Kidney (tissue), 14 donors: ENCODE results near the gene FMNL2. TPM values are rescaled to one million over a fixed set of nuclear protein-coding genes. Genes with fewer than 3 reads are reported as not detected.
A peak's percentile ranks its signal among the peaks of the same experiment; 100 is the strongest.

Experiments
- DNase-seq, 5 donors: peaks; one replicate each; pipeline ENCODE4 v3.0.0-alpha.2; 2013 to 2020
- FAIRE-seq: peaks from 2 replicates; lab custom pipeline; 2012; peaks lifted over from hg19 to GRCh38; lab: Jason Lieb, UNC
- H3K27ac ChIP-seq, 2 donors: one replicate each; pipeline ENCODE4 v1.7.0; 2013; ENCODE audit warnings: low read depth in 2 of 2, low read length in 2 of 2, inconsistent platforms in 1 of 2
- H3K27me3 ChIP-seq: one replicate; pipeline ENCODE4 v1.7.1; 2013; ENCODE audit warnings: low read length, inconsistent platforms; ENCODE audit not compliant: control insufficient read depth, insufficient read depth
- H3K36me3 ChIP-seq, 3 donors: one replicate each; pipeline versions ENCODE4 v1.7.0 to v1.7.1; 2013; ENCODE audit warnings: low read length in 3 of 3, control low read depth in 1 of 3, inconsistent platforms in 1 of 3; ENCODE audit not compliant: insufficient read depth in 3 of 3, control insufficient read depth in 2 of 3
- H3K4me1 ChIP-seq, 3 donors: one replicate each; pipeline versions ENCODE4 v1.7.0 to v1.7.1; 2013; ENCODE audit warnings: low read length in 3 of 3, inconsistent platforms in 1 of 3, low read depth in 1 of 3; ENCODE audit not compliant: control insufficient read depth in 2 of 3, insufficient read depth in 2 of 3
- H3K4me3 ChIP-seq, 3 donors: one replicate each; pipeline versions ENCODE4 v1.7.0 to v1.8.1; 2013; ENCODE audit warnings: low read length in 3 of 3, control low read depth in 1 of 3, inconsistent platforms in 1 of 3
- H3K9ac ChIP-seq, 3 donors: one replicate each; pipeline versions ENCODE4 v1.7.0 to v1.7.1; 2013; ENCODE audit warnings: low read length in 3 of 3, control low read depth in 1 of 3, inconsistent platforms in 1 of 3
- H3K9me3 ChIP-seq, 3 donors: one replicate each; pipeline versions ENCODE4 v1.7.0 to v1.7.1; 2013; ENCODE audit warnings: low read length in 3 of 3, control low read depth in 1 of 3, inconsistent platforms in 1 of 3; ENCODE audit not compliant: control insufficient read depth in 2 of 3, insufficient read depth in 1 of 3
- CTCF ChIP-seq: IDR thresholded peaks from 3 replicates; pipeline ENCODE4 v1.5.1; 2012; ENCODE audit warnings: mild to moderate bottlenecking, moderate library complexity, borderline replicate concordance; ENCODE audit not compliant: insufficient read depth; ENCODE audit errors: extremely low read depth
- intact Hi-C: fragments of 100-400 bp; cut with DNase I; formaldehyde crosslinking; loops from one replicate; pipeline ENCODE4 v1.11.1; 2022
- polyA plus RNA-seq: library from polyadenylated mRNA; stranded (reverse); fragments of 350-450 nt; fragmentation: Illumina TruSeq; extraction: RNeasy Lipid Tissue Mini Kit (QIAGEN cat#74804); gene quantifications from one replicate; pipeline ENCODE4 v1.2.3, GENCODE V29; 2014; ENCODE audit warnings: low read depth, low replicate concordance; ENCODE audit not compliant: insufficient read depth
- total RNA-seq: library from RNA; stranded (reverse); fragmentation: NEBNext Ultra II Directional; extraction: Animal tissue kit (Norgen Biotek cat#: 25700); gene quantifications from one replicate; pipeline ENCODE4 v1.2.1, GENCODE V29; 2021
- donor health status: control.
- donor health status: control.
- donor health status: control.
- donor health status: control.
- donor health status: control.
- donor health status: DM: yes; HTN: yes; CAD: no.
- donor health status: Normal renal cell carcinoma (clear cell type).

FMNL2 gene
- total and polyA plus RNA-seq, 2 donors from 2014 or later = 10.7 to 39.1 TPM

DNA sequence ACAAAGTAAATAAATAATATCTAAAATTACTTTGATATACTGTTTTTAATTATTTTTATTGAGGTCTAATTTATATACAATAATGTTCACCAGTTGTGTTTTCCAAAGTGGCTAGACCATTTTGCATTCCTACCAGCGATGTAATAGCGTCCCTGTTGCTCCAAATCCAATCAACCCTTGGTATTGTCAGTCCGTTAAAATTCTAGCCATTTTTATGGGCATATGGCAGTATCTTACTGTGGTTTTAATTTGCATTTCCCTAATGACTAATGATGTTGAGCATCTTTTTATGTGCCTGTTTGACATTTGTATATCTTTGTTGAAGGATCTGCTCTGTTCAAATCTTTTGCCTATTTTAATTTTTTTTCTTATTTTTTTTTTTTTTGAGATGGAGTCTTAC, 197.3 kb downstream of the FMNL2 start:
- no peak for FAIRE-seq
- Histone ChIP-seq H3K4me1 (peaks cover 3 to 9% (median 5%) of the 10 kb centered on the region in 3 donors), H3K36me3 (no peaks in the 10 kb centered on the region), H3K27me3 (no peaks in the 10 kb centered on the region), H3K4me3 (no peak overlapping the region), H3K9me3 (no peaks in the 10 kb centered on the region), H3K27ac (no peak overlapping the region), H3K9ac (no peak overlapping the region)
- no peak for DNase-seq
- no peak for TF ChIP-seq CTCF
- intact Hi-C loops = no loop called here

DNA sequence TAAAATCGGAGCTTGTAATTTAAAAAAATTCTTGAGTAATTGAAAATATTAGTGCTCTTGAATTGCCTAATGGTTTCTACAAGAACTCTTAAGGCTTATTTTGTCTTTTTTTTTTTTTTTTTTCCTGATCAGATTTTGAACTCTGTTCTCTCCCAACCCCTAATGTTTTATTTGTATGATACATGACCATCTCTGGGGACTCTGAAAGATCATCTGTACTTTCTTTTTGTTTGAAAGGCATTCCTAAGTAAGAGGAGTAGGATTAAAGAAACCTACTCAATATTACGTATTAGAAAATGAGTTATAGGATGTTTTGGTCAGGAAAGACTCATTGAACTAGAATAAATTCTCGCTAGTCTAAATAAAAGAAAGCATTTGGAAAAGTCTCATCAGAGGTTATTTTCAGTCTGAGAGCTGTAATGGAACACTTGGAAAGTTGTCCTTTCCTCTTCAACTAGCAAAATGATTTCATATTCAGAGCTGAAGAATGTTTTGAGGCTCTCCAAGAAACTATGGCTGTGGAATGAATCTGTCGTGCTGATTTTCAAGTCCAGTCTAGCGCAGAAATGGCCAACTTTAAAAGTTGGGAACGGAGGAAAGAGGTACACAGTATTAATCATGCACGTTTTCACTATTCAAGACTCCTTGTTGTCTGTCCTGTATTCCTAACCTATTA, 199.6 kb downstream of the FMNL2 start:
- no peak for TF ChIP-seq CTCF
- no peak overlapping the region for H3K9ac ChIP-seq
- H3K4me1 ChIP-seq = peaks cover 3 to 9% (median 5%) of the 10 kb centered on the region in 3 donors
- H3K27me3 ChIP-seq = no peaks in the 10 kb centered on the region
- intact Hi-C loops = no loop called here
- no peaks in the 10 kb centered on the region for H3K9me3 ChIP-seq
- FAIRE-seq (no peak), DNase-seq (no peak)
- H3K4me3 ChIP-seq = no peak overlapping the region
- H3K27ac ChIP-seq = no peak overlapping the region
- H3K36me3 ChIP-seq = no peaks in the 10 kb centered on the region

- no peak for TF ChIP-seq CTCF
- H3K4me3 ChIP-seq = no peak overlapping the region
- H3K36me3 ChIP-seq = no peaks in the 10 kb centered on the region
- no peaks in the 10 kb centered on the region for H3K27me3 ChIP-seq
- no peak overlapping the region for H3K27ac ChIP-seq
- DNase-seq = peak in 3 of 5 donors; percentile 23 to 69 (median 46)
- H3K9me3 ChIP-seq = no peaks in the 10 kb centered on the region
- no peak for FAIRE-seq
- peaks cover 0 to 9% (median 3%) of the 10 kb centered on the region in 3 donors for H3K4me1 ChIP-seq
- no peak overlapping the region for H3K9ac ChIP-seq
- intact Hi-C loops = no loop called here
Observed at GRCh38 chr2:152537081-152537651, 202.2 kb downstream of the FMNL2 start.
